NCI-H128 (cell line): ENCODE results near the gene ARHGAP26.
A peak's percentile ranks its signal among the peaks of the same experiment; 100 is the strongest.

ENCODE experiments used
- DNase-seq: peaks from one replicate; lab custom pipeline; 2025; ENCODE audit not compliant: unreplicated experiment; lab: John Stamatoyannopoulos, UW

ARHGAP26 gene, protein sequence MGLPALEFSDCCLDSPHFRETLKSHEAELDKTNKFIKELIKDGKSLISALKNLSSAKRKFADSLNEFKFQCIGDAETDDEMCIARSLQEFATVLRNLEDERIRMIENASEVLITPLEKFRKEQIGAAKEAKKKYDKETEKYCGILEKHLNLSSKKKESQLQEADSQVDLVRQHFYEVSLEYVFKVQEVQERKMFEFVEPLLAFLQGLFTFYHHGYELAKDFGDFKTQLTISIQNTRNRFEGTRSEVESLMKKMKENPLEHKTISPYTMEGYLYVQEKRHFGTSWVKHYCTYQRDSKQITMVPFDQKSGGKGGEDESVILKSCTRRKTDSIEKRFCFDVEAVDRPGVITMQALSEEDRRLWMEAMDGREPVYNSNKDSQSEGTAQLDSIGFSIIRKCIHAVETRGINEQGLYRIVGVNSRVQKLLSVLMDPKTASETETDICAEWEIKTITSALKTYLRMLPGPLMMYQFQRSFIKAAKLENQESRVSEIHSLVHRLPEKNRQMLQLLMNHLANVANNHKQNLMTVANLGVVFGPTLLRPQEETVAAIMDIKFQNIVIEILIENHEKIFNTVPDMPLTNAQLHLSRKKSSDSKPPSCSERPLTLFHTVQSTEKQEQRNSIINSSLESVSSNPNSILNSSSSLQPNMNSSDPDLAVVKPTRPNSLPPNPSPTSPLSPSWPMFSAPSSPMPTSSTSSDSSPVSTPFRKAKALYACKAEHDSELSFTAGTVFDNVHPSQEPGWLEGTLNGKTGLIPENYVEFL

GRCh38 chr5:142769793-142770649, at the start of gene ARHGAP26:
ARHGAP26 (plus strand) TSS chr5:142770377; CDS start chr5:142770762, 385 bp downstream.
- peak; percentile 84 for DNase-seq

GRCh38 chr5:142720641-142721271, 49.4 kb upstream of the ARHGAP26 start:
- DNase-seq: no peak

- DNase-seq: no peak
These were observed 48.0 kb upstream of the ARHGAP26 start for GRCh38 chr5:142722146-142722545.

DNA sequence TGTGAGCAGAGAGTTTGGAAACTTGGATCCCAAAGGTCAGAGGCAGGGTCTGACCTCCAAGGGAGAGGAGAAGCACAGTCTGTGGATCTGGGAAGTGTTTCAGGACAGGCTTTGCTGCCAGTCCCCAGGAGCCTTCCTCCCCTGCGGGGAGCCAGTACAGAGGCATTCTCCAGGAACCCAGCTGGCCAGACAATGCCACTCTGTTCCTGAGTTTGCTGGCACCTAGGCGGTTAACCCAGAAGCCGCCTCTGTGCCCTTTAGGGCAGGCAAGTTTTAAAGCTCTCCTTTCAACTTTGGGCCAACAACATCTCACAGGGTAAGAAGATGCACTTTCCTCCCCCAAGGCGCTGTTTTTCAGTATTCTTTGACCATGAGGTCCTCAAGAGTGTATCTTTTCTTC, 47.3 kb upstream of the ARHGAP26 start:
- DNase-seq: no peak

DNA sequence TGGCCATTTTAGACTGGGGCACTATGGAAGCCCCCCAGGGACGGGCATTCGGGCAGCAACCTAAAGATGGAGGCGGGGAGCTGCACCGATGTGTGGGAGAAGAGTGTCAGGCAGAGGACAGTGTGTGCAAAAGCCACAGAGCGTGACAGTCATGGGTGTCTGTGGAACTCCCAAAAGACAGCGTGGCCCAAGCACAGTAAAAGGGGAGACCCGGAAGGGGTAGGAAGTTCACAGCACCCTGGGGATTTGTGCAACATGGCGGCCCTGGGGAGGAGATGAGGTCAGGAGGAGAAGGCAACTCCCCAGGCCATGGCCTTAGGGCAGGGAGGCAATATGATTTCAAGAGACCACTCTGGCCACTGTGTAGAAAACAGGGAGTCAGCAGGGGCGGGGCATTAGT, 45.4 kb upstream of the ARHGAP26 start:
- DNase-seq: no peak

DNA sequence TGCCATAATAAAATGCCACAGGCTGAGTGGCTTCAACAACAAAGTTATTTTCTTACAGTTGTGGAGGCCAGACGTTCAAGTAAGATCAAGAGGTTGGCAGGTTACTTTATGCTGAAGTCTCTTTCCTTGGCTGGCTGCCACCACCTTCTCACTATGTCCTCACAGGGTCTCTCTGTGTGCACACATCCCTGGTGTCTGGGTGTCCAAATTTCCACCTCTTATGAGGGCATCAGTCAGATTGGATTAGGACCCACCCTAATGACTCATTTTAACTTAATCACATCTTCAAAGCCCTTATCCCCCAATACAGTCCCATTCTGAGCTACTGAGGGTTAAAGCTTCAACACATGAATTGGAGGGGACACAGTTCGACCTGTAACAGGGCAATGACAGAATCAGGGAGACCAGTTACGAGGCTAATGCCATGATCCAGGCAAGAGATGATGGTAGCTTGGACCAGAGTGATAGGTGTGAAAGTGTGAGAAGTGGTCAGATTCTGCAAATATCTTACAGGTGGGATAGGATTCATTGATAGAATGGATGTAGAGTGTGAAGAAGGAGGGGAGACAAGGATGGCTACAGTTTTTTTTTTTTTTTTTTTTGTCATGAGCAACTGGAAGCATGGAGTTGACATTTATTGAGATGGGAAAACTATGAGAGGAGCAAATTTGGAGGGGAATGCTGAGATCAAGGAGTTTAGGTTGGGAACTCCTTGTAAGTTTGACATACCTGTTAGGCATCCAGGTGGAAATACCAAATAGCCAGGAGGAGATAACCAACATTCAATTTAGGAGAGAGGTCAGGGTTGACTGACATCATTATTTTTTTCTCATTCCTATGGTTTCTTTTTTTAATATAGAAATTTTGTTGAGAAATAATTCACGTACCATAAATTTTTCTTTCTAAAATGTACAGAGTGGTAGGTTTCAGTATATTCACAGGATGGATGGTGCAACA, 44.7 kb upstream of the ARHGAP26 start:
- DNase-seq: no peak

DNA sequence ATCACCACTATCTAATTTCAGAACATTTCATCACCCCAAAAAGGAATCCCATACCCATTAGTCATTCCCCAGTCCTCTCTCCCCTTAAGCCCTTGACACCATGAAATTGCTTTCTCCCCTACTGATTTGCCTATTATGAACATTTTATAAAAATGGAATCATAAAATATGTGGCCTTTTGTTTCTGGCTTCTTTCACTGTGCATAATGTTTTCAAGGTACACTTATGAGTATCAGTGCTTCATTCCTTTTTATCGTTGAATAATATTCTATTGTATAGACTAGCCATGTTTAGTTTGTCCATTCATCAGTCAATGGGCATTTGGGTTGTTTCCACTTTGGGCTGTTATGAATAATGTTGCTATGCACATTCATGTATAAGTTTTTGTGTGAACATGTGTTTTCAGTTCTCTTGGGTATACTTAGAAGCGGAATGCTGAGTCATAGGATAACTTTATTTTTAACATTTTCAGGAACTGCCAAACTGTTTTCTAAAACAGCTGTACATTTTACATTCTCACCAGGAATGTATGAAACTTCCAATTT, 43.9 kb upstream of the ARHGAP26 start:
- DNase-seq: no peak

DNA sequence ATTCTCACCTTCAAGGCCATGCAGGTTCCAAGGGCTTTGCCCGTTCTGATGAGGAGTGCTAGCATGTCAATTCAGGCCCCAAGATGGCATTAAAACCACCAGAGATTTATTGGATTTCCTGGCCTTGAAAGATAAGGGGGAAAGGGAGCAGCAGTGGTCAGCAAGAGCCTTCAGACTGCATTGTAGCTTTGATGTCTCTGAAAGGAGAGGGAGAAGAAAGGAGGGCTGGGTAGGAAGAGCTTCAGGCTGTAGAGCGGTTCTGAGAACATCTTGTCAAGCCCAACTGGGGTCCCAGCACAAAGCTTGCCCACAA, 42.5 kb upstream of the ARHGAP26 start:
- no peak for DNase-seq

DNA sequence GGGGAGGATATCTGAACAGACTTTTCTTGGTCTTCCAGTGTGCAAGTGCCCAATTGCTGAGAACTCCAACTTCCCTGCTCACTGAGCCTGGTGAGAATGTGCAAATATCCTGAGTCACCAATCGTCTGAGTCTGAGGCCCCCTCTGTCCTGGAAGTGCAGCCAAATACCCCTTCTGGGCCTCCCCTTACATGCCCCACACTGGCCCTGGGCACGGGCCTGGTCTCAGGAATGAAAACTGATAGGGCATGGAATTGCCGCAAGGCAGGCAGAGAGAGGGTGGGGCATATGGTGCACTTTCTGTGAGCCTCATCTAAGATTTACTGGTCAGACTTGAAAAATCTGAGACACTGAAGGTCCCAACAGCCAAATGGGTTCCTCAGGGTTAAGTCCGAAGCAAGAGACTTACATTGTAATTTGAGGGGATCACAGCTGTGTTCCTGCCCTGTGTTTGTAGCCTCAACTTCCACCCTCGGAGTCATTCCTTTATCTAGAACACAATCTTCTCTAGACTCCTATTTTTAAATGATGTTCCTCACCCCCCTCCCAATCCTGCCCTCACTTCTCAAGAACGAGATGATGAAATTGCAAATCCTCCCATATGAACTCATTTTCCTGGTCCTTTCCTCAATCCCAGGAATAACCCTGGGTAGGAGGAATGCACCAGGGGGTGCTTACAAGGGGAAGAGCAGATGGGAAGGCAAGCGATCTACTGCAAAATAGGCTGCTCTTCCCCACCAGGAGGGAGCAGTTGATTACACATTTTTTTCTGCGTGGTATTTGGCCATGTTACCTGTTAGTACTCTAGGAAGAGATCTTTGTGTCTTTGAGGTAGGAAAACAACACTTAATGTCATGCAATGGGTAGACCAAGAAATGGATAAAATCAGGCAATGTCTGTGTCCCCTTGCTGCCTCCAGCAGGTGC, 34.6 kb upstream of the ARHGAP26 start:
- no peak for DNase-seq

DNA sequence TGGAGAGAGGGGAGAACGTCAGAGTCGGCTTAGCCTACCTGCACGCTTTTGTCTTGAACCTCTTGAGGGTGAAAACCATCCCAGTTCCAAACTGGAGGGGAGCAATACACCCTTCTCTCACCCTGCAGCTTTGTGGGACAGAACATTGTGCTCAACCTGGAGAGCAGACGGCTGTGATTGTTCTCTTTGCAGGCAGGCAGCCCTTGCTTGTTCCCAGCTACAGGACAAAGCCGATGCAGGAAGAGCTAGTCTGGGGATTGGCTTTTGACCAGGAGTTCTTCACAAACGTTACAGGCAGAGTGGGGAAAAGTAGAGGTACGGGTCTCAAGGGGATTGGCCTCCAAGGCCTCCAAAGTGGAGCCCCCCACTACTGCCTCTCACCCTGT, 33.9 kb upstream of the ARHGAP26 start:
- no peak for DNase-seq

DNA sequence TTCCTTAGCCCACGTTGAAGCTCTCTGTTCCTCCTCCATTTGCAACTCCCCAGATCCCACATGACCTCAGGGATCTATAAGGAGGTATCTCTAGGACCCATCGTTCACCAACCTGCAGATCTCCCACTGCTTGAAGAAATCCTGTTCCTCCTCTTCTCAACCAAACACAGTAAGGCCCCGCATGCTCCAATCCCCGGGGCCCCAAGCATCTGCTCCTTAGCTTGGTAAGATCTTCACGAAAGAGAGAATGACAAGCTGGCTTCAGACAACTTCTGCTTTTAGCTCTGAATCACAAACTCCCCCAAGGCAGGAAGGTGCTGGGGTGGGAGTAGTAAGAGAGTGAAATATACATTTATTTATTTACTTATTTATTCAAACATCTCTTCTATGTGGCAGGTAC, 33.0 kb upstream of the ARHGAP26 start:
- no peak for DNase-seq

DNA sequence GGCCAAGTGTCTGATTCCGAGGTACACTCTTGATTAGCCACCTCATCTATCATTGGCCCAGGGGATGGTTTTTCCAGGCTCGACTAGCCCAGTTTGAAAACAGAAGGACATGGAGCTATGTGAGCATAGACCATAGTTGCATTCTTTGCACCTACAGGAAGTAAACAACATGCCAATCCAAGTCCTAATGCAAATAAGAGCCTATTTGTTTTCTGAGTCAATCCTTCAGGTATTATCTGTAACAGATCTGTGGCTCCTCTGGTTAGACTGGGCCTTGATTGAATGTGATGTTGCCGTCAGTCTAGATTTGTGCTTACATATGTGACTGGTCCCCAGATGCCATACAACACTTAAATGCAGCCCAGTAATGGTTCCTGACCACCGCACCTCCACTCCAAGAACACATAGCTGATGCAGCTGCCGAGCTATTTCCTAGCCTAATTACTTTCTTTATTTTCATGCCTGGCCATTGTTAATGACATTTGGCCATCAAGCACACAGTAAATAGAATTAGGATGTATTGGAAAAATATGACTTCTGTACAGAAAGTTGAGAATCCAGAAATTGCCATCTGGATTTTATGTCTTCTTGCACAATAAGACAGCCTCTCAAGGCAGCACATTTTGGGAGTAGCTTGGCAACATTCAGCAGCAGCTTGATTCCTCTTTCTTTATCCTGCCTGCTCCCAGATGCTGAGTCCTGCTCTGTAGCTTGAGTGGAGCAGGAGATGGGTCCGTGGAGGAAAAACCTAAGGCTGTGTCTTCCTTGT, 29.5 kb upstream of the ARHGAP26 start:
- DNase-seq: no peak

- no peak for DNase-seq
These were observed 26.4 kb upstream of the ARHGAP26 start for GRCh38 chr5:142743592-142744441.

DNA sequence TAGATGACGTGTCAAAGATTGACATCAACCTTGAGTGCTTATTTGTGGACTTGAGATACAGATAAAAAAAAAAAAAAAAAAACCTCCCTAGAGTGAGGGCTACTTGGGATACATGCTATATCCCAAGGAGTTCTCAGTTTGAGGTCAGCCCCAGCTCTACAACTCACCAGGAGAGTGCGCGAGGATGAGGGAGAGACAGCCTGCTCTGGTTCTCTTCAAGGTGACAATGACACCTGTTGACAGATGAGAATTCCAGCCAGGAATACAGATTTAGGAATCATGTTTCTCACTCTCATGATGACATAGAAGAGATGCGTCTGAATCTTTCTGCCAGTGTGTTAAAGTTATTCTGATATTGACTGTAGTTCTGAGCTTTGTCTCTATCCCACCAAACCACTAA, 24.9 kb upstream of the ARHGAP26 start:
- DNase-seq: no peak

DNA sequence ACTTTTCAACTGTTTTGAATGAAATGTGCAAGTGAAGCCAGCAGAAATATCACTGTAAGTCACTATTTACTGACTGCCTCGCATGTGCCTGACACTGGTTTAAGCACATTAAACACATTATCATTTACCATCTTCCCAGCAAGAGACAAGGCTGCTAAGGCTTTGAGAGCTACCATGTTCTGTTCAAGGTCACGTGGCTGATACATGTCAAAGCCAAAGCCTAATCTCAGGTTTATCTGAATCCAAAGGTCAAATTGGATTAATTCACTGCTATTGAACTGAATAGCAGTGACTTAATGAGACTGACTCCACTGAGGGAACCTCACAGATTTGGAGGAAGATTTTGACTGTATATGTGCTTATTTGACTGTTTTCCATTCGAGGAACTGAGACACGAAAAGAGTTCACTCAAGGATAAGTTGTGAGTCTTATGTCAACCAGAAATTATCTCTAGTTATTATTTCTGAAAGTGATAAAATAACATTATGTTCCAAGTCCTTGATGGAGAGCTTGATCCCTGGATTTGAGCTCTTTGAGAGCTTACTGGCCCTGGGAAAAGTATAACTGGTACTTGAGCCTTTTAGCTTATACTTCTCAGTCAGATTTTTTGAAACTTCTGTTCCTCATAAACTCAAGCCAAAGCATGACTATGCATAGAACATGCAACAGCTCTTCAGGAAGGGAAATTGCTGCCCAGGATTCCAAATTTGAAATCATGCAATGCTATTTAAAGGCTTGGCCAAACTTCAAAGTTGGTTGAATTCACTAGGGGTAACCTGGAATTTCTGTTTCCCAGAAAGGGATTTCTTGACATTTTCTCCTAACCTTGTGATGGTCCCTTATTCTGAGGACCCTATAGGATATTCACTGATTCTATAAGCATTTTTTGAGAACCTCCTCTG, 23.4 kb upstream of the ARHGAP26 start:
- DNase-seq: no peak

DNA sequence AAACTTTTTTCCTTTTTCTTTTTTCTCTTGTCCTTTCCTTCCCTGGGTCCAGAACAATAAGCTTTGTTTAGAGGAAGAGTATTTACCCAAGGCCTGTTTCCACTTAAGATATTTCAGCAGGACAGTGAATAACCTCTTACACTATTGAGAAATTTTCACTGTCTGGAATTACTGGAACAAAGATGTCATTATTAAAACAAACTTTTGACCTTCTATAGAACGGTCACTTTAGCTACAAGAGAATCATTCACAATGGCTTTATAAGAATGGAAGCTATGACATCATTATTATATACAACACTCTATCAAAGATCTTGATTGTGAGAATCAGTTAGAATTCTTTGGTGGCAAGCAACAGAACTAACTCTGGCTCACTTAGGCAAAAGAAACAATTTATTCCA, 22.0 kb upstream of the ARHGAP26 start:
- no peak for DNase-seq
